HG03442 (cell line): Measurements from ENCODE around the gene DHRS7B.
A peak's percentile ranks its signal among the peaks of the same experiment; 100 is the strongest.
"Not testable (repeated sequence)": the region's sequence is repeated elsewhere in the genome, so short reads cannot be mapped to it uniquely, and the experiment has no call there.

Experiments
- ATAC-seq: cut with Tn5 transposase; IDR thresholded peaks from one replicate; pipeline ENCODE4 v1.9.1; 2021; ENCODE audit warnings: mild to moderate bottlenecking, moderate library complexity; ENCODE audit not compliant: unreplicated experiment

The DHRS7B gene

DNA sequence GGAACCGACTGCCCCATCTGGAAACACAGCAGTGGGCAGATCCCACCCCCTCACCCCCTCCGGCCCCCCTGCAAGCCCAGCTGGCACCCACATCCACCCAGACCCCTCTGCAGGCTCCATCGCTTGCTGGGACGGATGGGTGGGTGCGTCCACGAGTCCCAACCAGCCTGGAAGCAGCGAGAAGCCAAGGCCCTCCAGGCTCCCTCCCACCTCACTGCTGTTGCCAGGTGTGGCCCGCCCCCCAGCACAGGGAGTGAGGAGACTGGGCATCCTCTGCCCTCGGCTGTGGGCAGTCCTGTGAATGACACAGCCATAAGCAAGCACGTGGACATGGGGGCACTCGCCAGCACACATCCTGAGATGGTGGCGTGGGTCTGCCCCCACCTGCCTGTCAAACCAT lies 75.7 kb downstream of the DHRS7B start:
- ATAC-seq = no peak

DNA sequence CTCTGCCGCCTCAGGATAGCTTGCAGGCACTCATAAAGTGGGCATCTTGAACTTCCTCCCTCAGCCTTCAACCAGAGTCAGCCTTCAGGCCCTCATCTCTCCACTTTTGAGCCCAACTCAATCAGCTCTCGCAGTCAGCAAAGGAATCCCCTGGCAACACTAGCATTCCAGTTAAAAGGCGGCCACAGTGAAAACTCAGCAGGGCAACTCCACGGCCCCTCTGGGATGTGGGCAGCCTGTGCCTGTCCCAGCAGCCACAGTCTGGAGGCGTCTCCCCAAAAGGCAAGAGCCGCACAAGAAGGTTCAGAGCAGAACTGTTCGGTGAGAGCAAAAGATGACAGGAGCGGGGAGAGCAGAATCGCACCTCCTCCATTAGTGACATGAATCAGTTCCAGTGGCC lies 78.2 kb downstream of the DHRS7B start:
- ATAC-seq = no peak

DNA sequence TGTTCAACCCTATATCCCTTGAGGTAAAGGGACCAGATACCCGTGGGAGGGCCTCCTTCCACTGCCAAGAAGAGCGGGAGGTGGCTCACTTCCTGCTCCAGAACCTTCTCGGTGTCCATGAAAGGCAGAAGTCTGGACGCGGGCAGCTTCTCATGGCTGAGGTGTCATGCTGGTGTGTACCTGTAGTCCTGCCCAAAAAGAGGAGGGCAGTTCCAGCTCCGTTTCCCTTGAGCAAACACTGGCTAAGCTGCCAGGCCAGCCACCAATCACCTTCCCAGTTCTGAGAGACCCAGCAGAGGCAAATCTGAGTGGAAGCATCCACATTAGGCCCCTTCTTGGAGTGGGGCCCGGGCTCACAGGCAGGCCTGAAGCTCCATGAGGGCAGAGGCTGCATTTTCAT lies 81.6 kb downstream of the DHRS7B start:
- ATAC-seq = no peak

DNA sequence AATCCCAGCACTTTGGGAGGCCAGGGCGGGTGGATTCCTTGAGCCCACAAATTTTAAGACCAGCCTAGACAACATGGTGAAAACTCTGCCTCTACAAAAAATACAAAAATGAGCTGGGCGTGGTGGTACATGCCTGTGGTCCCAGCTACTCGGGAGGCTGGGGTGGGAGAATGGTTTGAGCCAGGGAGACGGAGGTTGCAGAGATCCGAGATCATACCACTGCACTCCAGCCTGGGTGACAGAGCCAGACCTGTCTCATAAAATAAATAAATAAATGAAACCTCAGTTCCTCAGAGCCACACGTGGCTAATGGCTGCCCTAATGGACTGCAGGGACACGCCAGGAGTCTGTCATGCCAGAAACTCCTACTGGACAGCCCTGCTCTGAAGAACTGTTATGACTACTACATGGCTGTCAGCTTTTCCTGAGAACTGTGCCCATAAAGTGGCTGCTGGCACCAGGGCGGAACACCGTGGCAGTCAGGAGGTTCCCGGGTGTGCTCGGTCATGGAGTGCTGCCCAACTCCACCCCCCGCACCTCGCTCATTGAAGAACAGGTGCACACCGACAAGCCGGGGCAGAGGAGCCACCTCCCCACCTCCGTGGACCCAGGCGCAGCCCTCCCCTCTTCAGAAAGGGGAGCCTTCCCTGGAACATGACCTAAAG lies 82.9 kb downstream of the DHRS7B start:
- no peak for ATAC-seq

DNA sequence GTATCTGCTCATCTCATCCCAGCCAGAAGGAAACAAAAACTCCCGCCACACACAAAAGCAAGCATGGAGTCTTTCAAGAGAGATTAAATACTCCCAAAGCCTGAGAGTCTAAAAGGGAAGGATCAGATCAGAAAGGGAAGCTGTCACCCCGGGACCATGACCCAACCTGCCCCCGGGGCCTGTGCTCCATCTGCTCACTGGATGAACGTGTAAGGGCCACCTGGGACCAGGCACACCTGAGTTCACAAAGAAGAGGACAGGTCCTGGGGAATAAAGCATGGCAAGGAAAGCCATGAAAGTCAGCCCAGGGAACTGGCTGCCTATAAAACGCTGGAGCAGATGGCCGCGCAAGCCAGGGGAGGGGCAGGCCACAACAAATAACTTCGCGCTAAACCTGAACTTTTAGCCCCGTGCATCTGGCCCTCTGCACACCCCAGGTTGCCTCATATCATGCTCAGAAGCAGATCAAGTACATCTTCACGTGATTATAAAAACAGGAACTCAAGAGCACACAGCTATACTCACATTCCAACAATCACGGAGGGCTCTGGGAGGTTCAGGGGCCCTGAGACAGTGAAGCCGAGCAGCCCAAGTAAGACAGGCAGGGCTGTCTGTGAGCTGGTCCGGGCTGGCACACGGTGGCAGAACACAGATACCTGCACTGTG lies 83.8 kb downstream of the DHRS7B start:
- ATAC-seq = no peak

DNA sequence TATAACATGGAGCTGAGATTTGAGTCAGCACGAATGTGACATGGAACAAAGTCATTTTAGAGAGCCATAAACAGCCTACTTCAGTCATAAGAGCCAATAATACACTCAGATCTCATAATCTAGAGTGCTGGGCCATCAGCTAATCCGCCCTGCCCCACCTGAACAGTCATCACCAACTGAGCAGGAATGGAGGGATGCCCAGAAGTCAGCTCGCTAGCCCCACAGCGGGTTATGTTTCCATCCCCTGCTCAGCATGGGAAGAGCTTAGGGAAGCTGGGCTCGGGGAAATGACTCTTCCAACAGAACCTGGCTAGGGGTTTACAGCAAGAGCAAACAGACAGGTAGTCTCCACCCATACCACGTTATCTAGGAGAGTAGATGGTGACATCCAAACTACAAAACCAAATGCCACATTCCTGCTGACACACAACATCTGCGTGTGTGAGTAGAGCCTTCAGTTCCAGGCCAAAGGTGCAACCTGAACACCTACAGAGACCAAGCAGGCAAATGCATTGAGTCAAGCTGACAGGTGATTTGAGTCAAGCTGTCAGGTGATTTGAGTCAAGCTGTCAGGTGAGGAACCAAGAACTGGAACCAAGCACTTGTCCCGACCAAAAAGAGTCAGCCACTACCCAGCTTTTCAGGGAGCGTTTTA lies 85.2 kb downstream of the DHRS7B start:
- no peak for ATAC-seq

DNA sequence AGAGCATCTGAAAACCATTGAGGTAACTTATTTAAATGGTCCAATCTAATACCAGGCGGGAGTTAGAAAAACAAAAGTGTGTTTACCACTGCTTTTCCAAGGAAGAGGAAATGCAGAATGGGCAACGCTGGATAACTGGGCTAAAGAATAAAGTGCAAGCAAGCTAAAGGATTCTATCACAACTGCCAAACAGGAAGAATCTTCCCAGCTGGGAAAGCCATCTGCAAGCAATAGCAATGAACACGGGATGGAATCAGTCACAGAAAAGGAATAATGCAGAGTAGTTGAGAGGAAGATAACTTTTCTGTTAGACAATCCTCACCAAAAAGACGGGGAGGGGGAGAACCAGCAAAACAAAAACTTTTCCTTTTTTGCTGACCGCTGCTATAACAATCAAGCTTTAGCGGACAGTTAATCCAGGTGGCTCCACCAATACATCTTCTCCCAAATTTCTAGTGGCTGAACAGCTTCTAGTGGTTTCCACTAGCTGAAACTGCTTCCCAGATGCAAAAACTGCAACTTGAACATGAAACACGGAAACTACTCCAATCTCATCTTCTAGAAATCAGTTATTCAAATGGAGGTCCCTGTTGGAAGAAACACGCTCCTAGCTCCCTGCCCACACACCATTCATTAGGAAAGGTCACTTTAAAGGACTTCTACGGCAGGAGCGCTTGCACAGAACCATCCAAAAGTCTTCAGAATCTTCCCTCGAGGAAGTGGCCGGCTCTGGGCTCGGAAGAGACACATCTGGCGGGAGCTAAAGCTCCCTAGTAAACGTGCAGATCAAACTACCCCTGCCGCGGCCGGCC lies 86.3 kb downstream of the DHRS7B start:
- ATAC-seq = no peak

DNA sequence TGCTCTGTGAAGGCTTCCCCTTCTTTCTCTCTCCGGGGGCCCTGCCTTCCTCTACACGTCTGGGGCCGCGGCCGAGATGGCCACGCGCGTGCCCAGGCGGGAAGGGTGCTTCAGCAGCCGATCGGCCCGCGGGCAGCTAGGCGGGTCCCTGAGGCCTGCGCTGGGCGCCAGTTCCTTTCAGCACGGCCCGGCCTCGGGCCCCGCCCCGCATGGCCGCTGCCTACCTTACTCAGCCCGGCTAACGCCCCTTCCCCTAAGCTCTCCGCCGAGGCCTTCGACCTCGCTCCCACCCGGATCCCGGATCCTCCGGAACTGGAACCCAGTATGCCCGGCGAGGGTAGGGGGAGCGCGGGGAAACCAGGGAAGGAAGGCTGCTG lies 86.9 kb downstream of the DHRS7B start:
- peak; percentile 17 for ATAC-seq

DNA sequence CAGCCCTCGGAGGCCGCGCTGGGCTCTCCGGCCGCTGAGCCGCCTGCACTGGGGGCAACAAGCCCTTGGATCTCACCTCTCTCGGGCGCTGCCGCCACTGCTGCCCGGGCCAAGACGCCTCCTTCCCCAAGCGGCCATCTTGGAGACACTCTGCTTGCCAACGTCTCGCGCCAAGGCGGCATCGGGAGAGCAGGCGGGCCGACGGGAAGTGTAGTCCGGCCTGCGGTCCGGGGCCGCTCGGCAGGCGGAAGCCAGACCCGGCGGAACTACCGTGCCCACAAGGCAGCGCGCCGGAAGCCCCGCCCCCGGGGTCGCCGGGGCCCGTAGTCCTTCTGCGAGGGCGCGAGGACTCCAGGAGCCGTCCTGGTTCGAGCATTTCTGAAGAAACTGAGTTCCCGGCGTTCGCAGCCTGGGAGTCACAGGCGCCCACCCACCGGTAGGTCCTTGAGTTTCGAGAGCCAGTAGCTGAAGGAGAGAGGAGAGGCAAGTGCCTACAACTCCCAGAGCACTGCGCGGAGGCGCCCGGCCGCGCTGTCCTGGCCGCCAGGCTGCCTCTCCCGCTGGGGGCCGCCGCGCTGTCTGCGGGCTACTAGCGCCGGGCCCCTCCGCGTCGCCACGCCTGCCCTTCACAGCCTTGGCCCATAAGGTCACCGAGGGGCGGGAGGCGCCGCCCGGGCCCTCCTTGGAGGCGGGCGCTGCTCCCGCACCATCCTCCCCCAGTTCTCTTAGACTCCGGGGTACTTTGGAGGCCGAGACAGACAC lies 87.4 kb downstream of the DHRS7B start, which contains the start of gene TMEM11:
Gene TMEM11 (minus strand): TSS at position 147 of the 762 bp plus-strand sequence. CDS start 9 bp downstream, at position 138.
- peak; percentile 83 for ATAC-seq

DNA sequence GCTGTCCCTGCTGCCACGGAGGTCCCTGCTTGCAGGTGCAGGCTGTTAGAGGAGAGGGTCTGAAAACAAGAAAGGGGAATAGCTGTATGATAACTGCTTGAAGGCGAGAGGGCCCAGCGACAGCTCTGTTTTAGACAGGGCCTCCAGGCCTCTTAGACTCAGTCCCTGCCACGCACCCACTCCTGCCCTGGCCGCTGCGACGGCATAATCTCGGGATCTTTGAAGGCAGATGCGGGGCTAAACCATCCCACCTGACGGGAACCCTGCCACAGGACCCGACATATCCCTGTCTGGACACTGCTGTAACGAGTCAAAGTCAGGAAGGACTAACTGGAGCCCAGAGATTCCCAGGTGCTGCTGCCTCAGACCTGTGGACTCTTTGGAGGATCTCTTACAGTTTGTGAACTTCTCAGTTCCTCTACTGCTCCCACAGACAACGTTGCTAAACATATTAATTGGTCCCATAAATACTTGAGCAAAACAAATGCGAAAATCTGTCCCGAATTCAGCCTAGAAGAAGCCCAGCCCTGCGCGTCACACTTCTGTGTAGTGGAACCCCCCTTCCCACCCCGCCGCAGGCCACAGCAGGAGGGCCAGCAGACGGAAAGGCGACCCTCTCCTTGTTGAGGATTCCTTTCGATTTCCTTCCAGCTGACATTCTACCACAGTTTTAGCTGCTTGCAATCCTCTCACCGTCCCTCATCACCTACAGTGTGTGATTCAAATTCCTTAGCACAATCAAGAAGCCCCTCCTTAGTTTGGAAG lies 88.2 kb downstream of the DHRS7B start:
- ATAC-seq = no peak

DNA sequence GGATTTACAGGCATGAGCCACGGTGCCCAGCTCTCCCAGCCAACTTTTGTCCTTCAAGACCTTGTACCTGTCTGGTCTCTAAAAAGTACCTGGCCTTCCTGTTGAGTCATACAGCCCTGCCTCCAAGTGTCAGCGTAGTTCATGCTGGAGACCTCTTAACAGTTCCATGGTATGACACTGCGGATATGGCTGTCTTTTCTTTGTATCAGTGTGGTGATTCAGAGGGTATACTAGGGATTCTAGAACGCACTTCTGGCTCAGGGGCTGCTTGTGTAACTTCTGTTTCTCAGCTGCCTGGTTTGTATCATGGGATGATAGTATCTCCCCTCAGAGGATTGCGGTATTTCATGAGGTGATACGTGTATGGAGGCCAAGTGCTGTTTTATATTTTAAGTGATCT lies 89.2 kb downstream of the DHRS7B start:
- ATAC-seq = no peak

DNA sequence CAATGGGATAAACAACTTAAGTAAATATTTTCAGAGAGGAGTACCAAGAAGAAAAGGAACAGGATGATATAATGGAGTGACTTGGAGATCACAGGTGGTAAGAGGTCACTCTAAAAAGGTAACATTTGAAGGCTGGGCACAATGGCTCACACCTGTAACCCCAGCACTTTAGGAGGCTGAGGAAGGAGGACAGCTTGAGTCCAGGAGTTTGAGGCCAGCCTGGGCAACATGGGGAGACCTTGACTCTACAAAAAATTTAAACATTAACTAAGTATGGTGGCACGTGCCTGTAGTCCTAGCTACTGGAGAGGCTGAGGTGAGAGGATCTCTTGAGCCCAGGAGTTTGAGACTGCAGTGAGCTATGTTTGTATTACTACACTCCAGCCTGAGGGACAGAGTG lies 90.6 kb downstream of the DHRS7B start:
- no peak for ATAC-seq

DNA sequence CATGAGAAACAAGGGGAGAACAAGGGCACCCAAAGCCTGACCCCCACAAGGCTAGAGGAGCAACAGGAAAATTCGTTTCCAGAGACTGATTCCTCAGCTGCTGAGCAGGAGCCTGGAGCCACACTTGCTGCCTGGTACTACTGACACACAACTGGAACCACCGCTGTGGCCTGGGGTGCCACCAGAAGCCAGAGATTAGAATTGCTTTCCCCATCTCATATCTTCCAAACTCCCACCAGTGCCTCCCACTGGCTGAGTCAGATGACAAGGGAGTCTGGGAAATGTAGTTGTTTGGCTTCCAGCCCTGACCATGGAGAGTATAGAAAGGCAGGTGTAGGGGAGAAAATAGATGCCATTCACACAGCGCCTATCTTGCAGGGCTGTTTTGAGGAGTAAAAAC lies 91.3 kb downstream of the DHRS7B start:
- no peak for ATAC-seq

DNA sequence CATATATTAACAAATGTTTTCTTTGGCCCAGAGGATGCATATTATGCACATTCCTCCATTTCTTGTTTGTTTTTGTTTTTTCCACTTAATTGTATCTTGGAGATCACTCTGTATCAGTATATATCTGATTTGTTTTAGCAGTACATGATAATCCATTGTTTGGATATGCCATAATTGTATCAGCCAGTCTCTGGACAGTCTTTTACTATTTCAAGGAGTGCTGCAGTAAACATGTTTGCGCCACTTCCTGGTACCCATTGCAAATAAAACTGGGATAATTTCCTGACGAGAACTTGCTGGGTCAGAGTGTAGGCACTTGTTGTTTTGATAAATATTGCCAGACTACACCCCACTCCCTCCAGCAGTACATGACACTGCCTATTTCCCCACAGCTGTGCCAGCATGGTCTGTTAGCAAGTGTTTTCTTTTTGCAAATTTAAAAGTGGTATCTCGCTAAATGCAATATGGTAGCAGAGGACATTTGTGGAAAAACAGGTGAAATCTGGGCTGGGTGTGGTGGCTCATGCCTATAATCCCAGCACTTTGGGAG lies 92.1 kb downstream of the DHRS7B start:
- ATAC-seq = no peak

DNA sequence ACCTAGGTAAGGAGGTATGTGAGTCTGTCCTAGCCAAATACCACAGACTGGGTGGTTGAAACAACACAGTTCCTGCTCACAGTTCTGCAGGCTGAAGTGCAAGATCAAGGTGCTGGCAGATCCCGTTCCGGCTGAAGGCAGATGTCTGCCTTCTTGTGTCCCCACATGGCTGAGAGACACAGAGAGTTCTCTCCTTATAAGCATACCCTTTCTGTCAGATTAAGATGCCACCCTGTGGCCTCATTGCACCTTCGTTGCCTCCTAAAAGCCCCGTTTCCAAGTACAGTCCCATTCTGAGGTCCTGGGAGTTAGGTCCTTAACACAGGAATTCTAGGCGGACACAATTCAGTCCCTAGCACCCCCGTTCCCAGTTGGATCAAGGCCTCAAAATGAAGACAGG lies 96.3 kb downstream of the DHRS7B start:
- ATAC-seq = no peak

DNA sequence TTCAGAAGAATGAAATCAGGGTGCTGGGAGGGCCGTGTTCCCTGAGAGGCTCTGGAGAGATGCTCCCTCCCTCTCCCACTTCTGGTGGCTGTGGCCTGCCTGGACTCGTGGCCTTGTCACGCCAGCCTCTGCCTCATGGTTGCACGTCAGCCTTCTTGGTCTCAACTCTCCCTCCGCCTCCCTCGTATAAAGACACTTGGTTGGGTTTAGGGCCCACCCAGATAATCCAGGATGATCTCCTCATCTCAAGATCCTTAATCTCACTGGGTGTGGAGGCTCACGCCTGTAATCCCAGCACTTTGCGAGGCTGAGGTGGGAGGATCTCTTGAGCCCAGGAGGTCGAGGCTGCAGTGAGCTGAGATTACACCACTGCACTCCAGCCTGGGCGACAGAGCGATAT lies 100.5 kb downstream of the DHRS7B start:
- ATAC-seq = not testable (repeated sequence)

DNA sequence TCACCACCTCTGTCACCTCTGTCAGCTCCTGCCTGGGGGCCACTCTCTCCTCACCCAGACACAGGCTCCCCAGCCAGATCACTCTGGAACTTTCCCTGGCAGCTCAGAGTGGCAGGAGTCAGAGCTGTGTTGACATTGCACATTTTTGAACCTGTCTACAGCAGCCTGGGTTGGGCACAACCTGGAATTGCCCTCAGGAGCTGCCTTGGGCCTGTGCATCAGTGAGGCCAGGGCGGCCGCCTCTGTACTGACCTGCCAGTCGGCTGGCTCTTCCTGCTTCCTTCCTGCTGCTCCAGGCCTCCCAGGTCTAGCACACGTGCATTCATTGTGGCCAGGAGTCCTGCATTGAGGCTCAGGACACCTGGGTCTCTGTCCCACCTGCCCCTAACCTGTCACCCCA lies 101.3 kb downstream of the DHRS7B start:
- no peak for ATAC-seq

DNA sequence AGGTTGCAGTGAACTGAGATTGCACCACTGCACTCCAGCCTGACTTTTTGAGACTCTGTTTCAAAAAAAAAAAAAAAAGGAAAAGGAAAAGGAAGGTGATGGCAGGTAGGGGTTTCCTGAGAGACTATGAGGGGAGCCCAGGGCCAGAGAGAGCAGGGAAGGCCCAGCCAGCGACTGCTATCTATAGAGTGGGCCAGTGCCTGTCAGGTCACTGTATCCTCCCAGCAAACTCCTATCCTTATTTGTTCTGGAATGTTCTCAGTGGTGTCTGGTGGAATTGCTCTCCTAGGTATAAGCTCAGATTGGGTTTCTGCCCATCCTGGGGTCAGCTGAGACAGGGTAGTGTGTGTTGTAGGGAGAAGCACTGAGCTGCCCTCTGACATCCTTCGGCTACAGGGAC lies 102.1 kb downstream of the DHRS7B start:
- ATAC-seq = no peak

DNA sequence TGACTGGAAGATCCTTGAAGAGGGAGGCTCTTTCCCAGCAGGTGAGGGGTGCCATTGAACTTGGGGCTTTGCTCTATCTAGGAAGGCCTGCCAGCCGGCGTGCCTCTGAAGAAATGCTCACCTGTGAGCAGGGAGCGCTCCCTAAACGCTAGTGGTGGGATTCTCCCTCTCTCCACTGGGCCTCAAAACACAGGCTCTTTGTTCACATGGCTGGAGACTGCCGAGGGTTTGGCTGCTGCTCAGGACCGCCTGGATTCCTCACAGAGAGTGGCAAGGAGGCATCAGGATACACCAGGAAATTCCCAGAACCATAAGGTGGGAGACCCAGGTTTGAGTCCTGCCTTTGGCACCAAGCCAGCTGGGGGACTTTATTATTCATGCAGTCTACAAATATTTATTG lies 104.8 kb downstream of the DHRS7B start:
- ATAC-seq = no peak
